ENCODE data around the gene NF2. TPM values are rescaled to one million over a fixed set of nuclear protein-coding genes. Genes with fewer than 3 reads are reported as not detected.

Gene NF2
- polyA plus RNA-seq, 2 of the 4 experiments (the other 2 are of a cell fraction), result 14.4 to 23.7 TPM

- H3K27ac ChIP-seq, result no peak overlapping the region
- TF ChIP-seq NPAS2 (CRISPR knock-in tag; IDR thresholded peaks at IDR 0.05; ENCODE audit: borderline replicate concordance) (no peak), EP300 (IDR thresholded peaks at IDR 0.05) (no peak), JUN (IDR thresholded peaks at IDR 0.05) (no peak), MYC (IDR thresholded peaks at IDR 0.05; ENCODE audit: borderline replicate concordance, low read length) (no peak)
- ATAC-seq (no peak), FAIRE-seq (no peak), DNase-seq (ENCODE audit: low read depth in 1 of 2, low spot score in 1 of 2) (no peak)
- CTCF ChIA-PET, result interaction anchor here (1.4 to 2.1 kb wide), 2 partner anchors 11 to 409 kb away, joined by 6 to 8 read pairs; no protein-coding TSS in a partner anchor
- H3K4me2 ChIP-seq, result no peak overlapping the region
- H3K4me1 ChIP-seq, result no peaks in the 10 kb centered on the region
- no peaks in the 10 kb centered on the region for H3K9me3 ChIP-seq
- no peak overlapping the region for H3K4me3 ChIP-seq
- POLR2A ChIA-PET, result no interaction called here
- WGBS (ENCODE audit: missing lambda C conversion rate), result 89% methylated on average over 1 of the region's 1 CpG
Measured at GRCh38 chr22:29679316-29679715, 75.9 kb downstream of the NF2 start.

GRCh38 chr22:29683536-29683935 is 80.1 kb downstream of the NF2 start:
- H3K4me1 ChIP-seq, result no peaks in the 10 kb centered on the region
- FAIRE-seq, result no peak
- H3K27ac ChIP-seq, result no peak overlapping the region
- no peak overlapping the region for H3K4me2 ChIP-seq
- TF ChIP-seq REST (IDR thresholded peaks at IDR 0.05) (no peak), NPAS2 (CRISPR knock-in tag; IDR thresholded peaks at IDR 0.05; ENCODE audit: borderline replicate concordance) (no peak), SREBF2 (IDR thresholded peaks at IDR 0.05) (no peak)
- no peak overlapping the region for H3K4me3 ChIP-seq
- no peak for ATAC-seq
- POLR2A ChIA-PET, result no interaction called here
- CTCF ChIA-PET, result interaction anchor here (2.2 to 2.6 kb wide), 2 partner anchors 10 to 405 kb away, joined by 5 to 7 read pairs; no protein-coding TSS in a partner anchor
- no peaks in the 10 kb centered on the region for H3K9me3 ChIP-seq
- DNase-seq (ENCODE audit: low read depth in 1 of 2, low spot score in 1 of 2), result no peak
- 97% methylated on average over 4 of the region's 4 CpGs for WGBS (ENCODE audit: missing lambda C conversion rate)

GRCh38 chr22:29684244-29684643 is 80.8 kb downstream of the NF2 start:
- Histone ChIP-seq H3K4me2 (no peak overlapping the region), H3K27ac (no peak overlapping the region), H3K9me3 (no peaks in the 10 kb centered on the region), H3K4me3 (no peak overlapping the region), H3K4me1 (no peaks in the 10 kb centered on the region)
- ChIA-PET CTCF (interaction anchor here (0.9 to 2.6 kb wide), 3 partner anchors 10 to 404 kb away, joined by 3 to 7 read pairs (median 5); no protein-coding TSS in a partner anchor), POLR2A (no interaction called here)
- 95% methylated on average over 4 of the region's 4 CpGs for WGBS (ENCODE audit: missing lambda C conversion rate)
- TF ChIP-seq NFE2L2 (conservative IDR thresholded peaks at IDR 0.05; ENCODE audit: low read length) (no peak), PHF8 (IDR thresholded peaks at IDR 0.05; ENCODE audit: borderline replicate concordance, low read depth) (no peak), ESRRA (IDR thresholded peaks at IDR 0.05; ENCODE audit: borderline replicate concordance, low read length) (no peak)
- no peak for ATAC-seq
- FAIRE-seq, result no peak
- DNase-seq (ENCODE audit: low read depth in 1 of 2, low spot score in 1 of 2), result no peak

- DNase-seq (ENCODE audit: low read depth in 1 of 2, low spot score in 1 of 2) (no peak), FAIRE-seq (no peak), ATAC-seq (peak in 1 of 2 experiments; percentile 22; a peak in 1 of 6 replicates)
- no peak for TF ChIP-seq ATOH8 (CRISPR knock-in tag; IDR thresholded peaks at IDR 0.05; ENCODE audit: low read depth)
- no peak for TF ChIP-seq HES2 (IDR thresholded peaks at IDR 0.05)
- TF ChIP-seq CTCF (IDR thresholded peaks at IDR 0.05), result no peak
- no peak for TF ChIP-seq MAX (IDR thresholded peaks at IDR 0.05)
- Histone ChIP-seq H3K9me3 (no peaks in the 10 kb centered on the region), H3K4me2 (no peak overlapping the region), H3K27ac (no peak overlapping the region), H3K4me1 (no peaks in the 10 kb centered on the region), H3K4me3 (no peak overlapping the region)
- POLR2A ChIA-PET, result no interaction called here
- CTCF ChIA-PET, result interaction anchor here (0.7 to 3.8 kb wide), 20 partner anchors 8 to 458 kb away, joined by 3 to 17 read pairs (median 4); no protein-coding TSS in a partner anchor
- WGBS (ENCODE audit: missing lambda C conversion rate), result 89% methylated on average over 5 of the region's 5 CpGs
Measured at GRCh38 chr22:29689206-29689879, 85.9 kb downstream of the NF2 start.

All from A549 (cell line).